Heart right ventricle (tissue), 16 donors: ENCODE measurements around the gene MYO9A. TPM values are rescaled to one million over a fixed set of nuclear protein-coding genes. Genes with fewer than 3 reads are reported as not detected.

ENCODE experiments used
- ATAC-seq, 8 donors: fragments of 200-7000 bp; cut with Tn5 transposase; one replicate each; pipeline ENCODE4 v1.9.1; 2020; ENCODE audit warnings: mild to moderate bottlenecking in 8 of 8, moderate library complexity in 8 of 8, moderate number of reproducible peaks in 1 of 8
- DNase-seq, 2 donors: peaks; one replicate each; pipeline ENCODE4 v3.0.0-alpha.2; 2020
- H3K27ac ChIP-seq, 10 donors: fragments of 200-600 bp; sonication (generic) in 2 of 10; one replicate each; pipeline versions ENCODE4 v1.5.0 to v1.8.0; 2020 to 2022; ENCODE audit warnings: mild to moderate bottlenecking in 3 of 10
- H3K27me3 ChIP-seq, 7 donors: fragments of 200-600 bp; one replicate each; pipeline ENCODE4 v1.8.0; 2021 to 2022; ENCODE audit warnings: mild to moderate bottlenecking in 2 of 7
- H3K36me3 ChIP-seq, 9 donors: fragments of 200-600 bp; sonication (generic) in 1 of 9; one replicate each; pipeline versions ENCODE4 v1.5.0 to v1.8.0; 2020 to 2022; ENCODE audit warnings: mild to moderate bottlenecking in 2 of 9
- H3K4me1 ChIP-seq, 9 donors: fragments of 200-600 bp; sonication (generic) in 1 of 9; one replicate each; pipeline versions ENCODE4 v1.5.0 to v1.8.0; 2020 to 2022; ENCODE audit warnings: mild to moderate bottlenecking in 4 of 9
- H3K4me3 ChIP-seq, 10 donors: fragments of 200-600 bp; sonication (generic) in 2 of 10; one replicate each; pipeline versions ENCODE4 v1.5.0 to v1.8.0; 2020 to 2022; ENCODE audit warnings: mild to moderate bottlenecking in 7 of 10, moderate library complexity in 2 of 10
- H3K9me3 ChIP-seq, 11 donors: fragments of 200-600 bp in 10 of 11; sonication (generic) in 2 of 11; one replicate each; pipeline versions ENCODE4 v1.5.0 to v1.8.0; 2013 to 2022; ENCODE audit warnings: mild to moderate bottlenecking in 2 of 11, control low read depth in 1 of 11, moderate library complexity in 1 of 11
- CTCF ChIP-seq, 9 donors: fragments of 200-600 bp; sonication (generic) in 2 of 9; IDR thresholded peaks; one replicate each; pipeline versions ENCODE4 v1.5.0 to v1.8.0; 2021 to 2022; ENCODE audit warnings: antibody characterized with exemption in 9 of 9, mild to moderate bottlenecking in 5 of 9, moderate library complexity in 1 of 9
- WGBS, 2 donors: extraction: QIAGEN DNeasy Blood & Tissue Kit; methylation state at CpG; one replicate each; pipeline ENCODE4 v1.1.7; 2013; ENCODE audit warnings: inconsistent platforms in 1 of 2; 5-methylcytosine and 5-hydroxymethylcytosine counted together
- intact Hi-C, 10 donors: fragments of 100-400 bp; cut with DNase I; formaldehyde crosslinking; loops; one replicate each; pipeline versions ENCODE4 v1.11.1 to v1.14.2; 2022
- long read RNA-seq, 3 donors: library from polyadenylated mRNA; unstranded; transcript quantifications; one replicate each; pipeline ENCODE4 v2.0.0, GENCODE V29; 2020 to 2021
- polyA plus RNA-seq, 2 donors: library from polyadenylated mRNA; stranded (reverse); fragments of 200-250 nt; gene quantifications; one replicate each; pipeline ENCODE4 v1.2.3, GENCODE V29; 2013
- total RNA-seq, 10 donors: library from RNA; stranded (reverse); fragmentation: NEBNext Ultra II Directional in 3 of 10; extraction: Animal tissue kit (Norgen Biotek cat#: 25700) in 3 of 10; gene quantifications; one replicate each; pipeline versions ENCODE4 v1.2.1 to v1.2.4, GENCODE V29; 2021 to 2023
- donor health status: Arrhythmogenic right ventricular cardiomyopathy.
- donor health status: ischemic (EF 13 %, LVEDD 7.1; RV severe dilation, severe dysfunction).
- donor health status: healthy with polysubstance abuse.
- donor health status: DM: no; HTN: yes; CAD: no.
- donor health status: DM: no; HTN: no; CAD: no.
- donor health status: ischemic (EF 25% LVEDD 6.9; RV normal size, moderate dysfunction).
- donor health status: ischemic (EF 25% LVEDD 5.7; RV mildly dilated, moderate dysfunction).
- donor health status: healthy.
- donor health status: DM: yes; HTN: yes; CAD: no.
- donor health status: Ischemic cardiomyopathy.
- donor health status: ischemic (EF 35%, LVEDD 5.7; RV mildly dilated, moderate dysfunction).
- donor health status: nonischemic (EF 11% LVEDD 7.7; RV severe dilation, severe dysfunction).
- donor health status: DM: yes; HTN: yes; CAD: no.
- donor health status: PGD.
- donor health status: ischemic (EF 29% LVEDD 5.4; RV normal size, mild dysfunction).
- donor health status: nonischemic (EF 23%, LVEDD 6.1; RV moderate dilation, normal function).

The MYO9A gene
- total RNA-seq (10 to 100 TPM; 23.4 to 36.9 (median 30.0) TPM), polyA plus RNA-seq (1 to 10 TPM; 3.7 to 4.4 TPM)
- long read RNA-seq, donor 1, full-length matches to known transcripts, result 3 of 12 reads
- long read RNA-seq, donor 1, partial matches to known transcripts, result 5 of 12 reads
- long read RNA-seq, donor 1, other reads (novel, unspliced or antisense), result 4 of 12 reads
- long read RNA-seq, donor 2, full-length matches to known transcripts, result 1 of 17 reads
- long read RNA-seq, donor 2, partial matches to known transcripts, result 7 of 17 reads
- long read RNA-seq, donor 2, other reads (novel, unspliced or antisense), result 9 of 17 reads
- long read RNA-seq, donor 3, full-length matches to known transcripts, result 1 of 18 reads
- long read RNA-seq, donor 3, partial matches to known transcripts, result 9 of 18 reads
- long read RNA-seq, donor 3, other reads (novel, unspliced or antisense), result 8 of 18 reads

GRCh38 chr15:72118017-72118978, at the start of gene MYO9A, which contains the start of gene SENP8:
Gene MYO9A (minus strand): TSS chr15:72118150. CDS start chr15:72046563, 71,587 bp downstream.
Gene SENP8 (plus strand): TSS chr15:72118403. CDS start chr15:72139624, 21,221 bp downstream.
- H3K4me1 ChIP-seq, result peaks cover 0 to 44% (median 26%) of the 10 kb centered on the region in 9 donors
- peak; percentile 98 to 99 for DNase-seq
- 1% methylated on average over 66 to 69 of the region's 69 CpGs for WGBS, 2 donors

GRCh38 chr15:72167445-72167844, 49.5 kb upstream of the MYO9A start:
- intact Hi-C loops, result no loop called here
- 76% methylated on average over 6 of the region's 6 CpGs for WGBS, 2 donors

More at GRCh38 chr15:72118017-72118978, at the start of gene MYO9A, which contains the start of gene SENP8:
- H3K27ac ChIP-seq, result peak within 1 kb of the TSS; percentile 88 to 99 (median 98)
- no peaks in the 10 kb centered on the region for H3K36me3 ChIP-seq
- H3K4me3 ChIP-seq, result peak within 1 kb of the TSS; percentile 74 to 98 (median 92)
- H3K27me3 ChIP-seq, result no peaks in the 10 kb centered on the region
- ATAC-seq, result peak; percentile 88 to 96 (median 92)
- TF ChIP-seq CTCF (IDR thresholded peaks at IDR 0.05), result peak in 4 of 9 donors; percentile 19 to 56 (median 32)
- H3K9me3 ChIP-seq, result no peaks in the 10 kb centered on the region
- intact Hi-C loops, result loop anchor here in 2 of 10 donors (2.0 to 10.0 kb wide), 2 partner anchors 37 to 73 kb away; no protein-coding TSS in a partner anchor

GRCh38 chr15:72166716-72167417, 48.9 kb upstream of the MYO9A start:
- no peak overlapping the region for H3K4me3 ChIP-seq
- H3K9me3 ChIP-seq, result no peaks in the 10 kb centered on the region
- no peak overlapping the region for H3K27ac ChIP-seq
- no peak for DNase-seq
- intact Hi-C loops, result no loop called here
- peaks cover 0 to 5% (median 0%) of the 10 kb centered on the region in 7 donors for H3K27me3 ChIP-seq
- no peak for TF ChIP-seq CTCF (IDR thresholded peaks at IDR 0.05)
- no peak for ATAC-seq
- whole genome bisulfite sequencing, 2 donors, result 91 to 96% methylated on average over 5 of the region's 5 CpGs
- H3K36me3 ChIP-seq, result no peaks in the 10 kb centered on the region
- peaks cover 0 to 13% (median 4%) of the 10 kb centered on the region in 9 donors for H3K4me1 ChIP-seq

More at GRCh38 chr15:72167445-72167844, 49.5 kb upstream of the MYO9A start:
- DNase-seq (no peak), ATAC-seq (no peak)
- Histone ChIP-seq H3K9me3 (no peaks in the 10 kb centered on the region), H3K4me3 (no peak overlapping the region), H3K27me3 (peaks cover 0 to 5% (median 0%) of the 10 kb centered on the region in 7 donors), H3K4me1 (peaks cover 0 to 13% (median 4%) of the 10 kb centered on the region in 9 donors), H3K36me3 (no peaks in the 10 kb centered on the region), H3K27ac (no peak overlapping the region)
- no peak for TF ChIP-seq CTCF (IDR thresholded peaks at IDR 0.05)
